SKM-1 treated with dmso at 0.1 percent for 144 hours (cell line): ENCODE data around the gene TMEM25.
A peak's percentile ranks its signal among the peaks of the same experiment; 100 is the strongest.
"Not testable (repeated sequence)": the region's sequence is repeated elsewhere in the genome, so short reads cannot be mapped to it uniquely, and the experiment has no call there.

ENCODE experiments used
- DNase-seq: peaks from one replicate; lab custom pipeline; 2025; ENCODE audit not compliant: unreplicated experiment; lab: John Stamatoyannopoulos, UW

Gene TMEM25

GRCh38 chr11:118530683-118531596 lies at the start of gene TMEM25:
Gene TMEM25, plus strand, starts transcription at chr11:118531192. Its CDS starts 610 bp downstream, at chr11:118531802.
- DNase-seq = no peak

GRCh38 chr11:118481238-118481637 lies 49.8 kb upstream of the TMEM25 start:
- DNase-seq = not testable (repeated sequence)

- no peak for DNase-seq
Measured at GRCh38 chr11:118484405-118484804, 46.6 kb upstream of the TMEM25 start.

GRCh38 chr11:118485273-118485672 lies 45.7 kb upstream of the TMEM25 start:
- DNase-seq = no peak

- peak; percentile 59 for DNase-seq
Measured at GRCh38 chr11:118488480-118489109, 42.4 kb upstream of the TMEM25 start.

- DNase-seq = no peak
Measured at GRCh38 chr11:118491041-118491440, 40.0 kb upstream of the TMEM25 start.

GRCh38 chr11:118497831-118498230 lies 33.2 kb upstream of the TMEM25 start:
- DNase-seq = no peak

- DNase-seq = no peak
Measured at GRCh38 chr11:118503216-118503615, 27.8 kb upstream of the TMEM25 start.

- DNase-seq = no peak
Measured at GRCh38 chr11:118511601-118512000, 19.4 kb upstream of the TMEM25 start.

- DNase-seq = no peak
Measured at GRCh38 chr11:118514103-118514502, 16.9 kb upstream of the TMEM25 start.

- DNase-seq = no peak
Measured at GRCh38 chr11:118519549-118519948, 11.4 kb upstream of the TMEM25 start.

GRCh38 chr11:118521892-118522311 lies 9.1 kb upstream of the TMEM25 start:
- DNase-seq = no peak

GRCh38 chr11:118522571-118523072 lies 8.4 kb upstream of the TMEM25 start:
- no peak for DNase-seq

GRCh38 chr11:118524356-118524755 lies 6.6 kb upstream of the TMEM25 start:
- DNase-seq = no peak

GRCh38 chr11:118524757-118525470 lies 6.1 kb upstream of the TMEM25 start:
- peak; percentile 50 for DNase-seq

- no peak for DNase-seq
Measured at GRCh38 chr11:118526688-118527087, 4.3 kb upstream of the TMEM25 start.

- no peak for DNase-seq
Measured at GRCh38 chr11:118527109-118527508, 3.9 kb upstream of the TMEM25 start, which contains the start of gene TTC36. Gene TTC36, plus strand, starts transcription at chr11:118527474. Its CDS starts 21 bp downstream, at chr11:118527495.

GRCh38 chr11:118528511-118528910 lies 2.5 kb upstream of the TMEM25 start:
- DNase-seq = no peak

GRCh38 chr11:118529584-118530175 lies 1.3 kb upstream of the TMEM25 start:
- no peak for DNase-seq

GRCh38 chr11:118530180-118530682 lies 761 bp upstream of the TMEM25 start:
- no peak for DNase-seq
